SH-SY5Y (cell line): Measurements from ENCODE around the gene PDE11A.

ENCODE experiments used
- GATA2 ChIP-seq: IDR thresholded peaks from 2 replicates; pipeline ENCODE4 v1.6.1; 2011; ENCODE audit warnings: mild to moderate bottlenecking, low read depth, low read length
- GATA3 ChIP-seq: IDR thresholded peaks from 2 replicates; pipeline ENCODE4 v1.6.1; 2011; ENCODE audit warnings: low read depth, mild to moderate bottlenecking, low read length, moderate library complexity

The PDE11A gene

GRCh38 chr2:177595126-177595845 lies 477.3 kb downstream of the PDE11A start:
- TF ChIP-seq GATA3, result no peak
- TF ChIP-seq GATA2, result no peak

GRCh38 chr2:177593402-177593801 lies 479.2 kb downstream of the PDE11A start:
- TF ChIP-seq GATA2, result no peak
- TF ChIP-seq GATA3, result no peak

GRCh38 chr2:177592945-177593344 lies 479.6 kb downstream of the PDE11A start:
- TF ChIP-seq GATA3 (no peak), GATA2 (no peak)

- TF ChIP-seq GATA3, result no peak
- TF ChIP-seq GATA2, result no peak
Observed at GRCh38 chr2:177592397-177592796, 480.2 kb downstream of the PDE11A start.

GRCh38 chr2:177589186-177589585 lies 483.4 kb downstream of the PDE11A start:
- TF ChIP-seq GATA3, result no peak
- no peak for TF ChIP-seq GATA2

GRCh38 chr2:177588671-177589070 lies 483.9 kb downstream of the PDE11A start:
- no peak for TF ChIP-seq GATA3
- no peak for TF ChIP-seq GATA2

GRCh38 chr2:177587371-177587770 lies 485.2 kb downstream of the PDE11A start:
- no peak for TF ChIP-seq GATA3
- no peak for TF ChIP-seq GATA2

GRCh38 chr2:177586154-177586553 lies 486.4 kb downstream of the PDE11A start:
- TF ChIP-seq GATA2 (no peak), GATA3 (no peak)

GRCh38 chr2:177585234-177585863 lies 487.2 kb downstream of the PDE11A start:
- TF ChIP-seq GATA2 (no peak), GATA3 (no peak)

GRCh38 chr2:177584030-177584692 lies 488.4 kb downstream of the PDE11A start:
- TF ChIP-seq GATA3, result no peak
- no peak for TF ChIP-seq GATA2

- TF ChIP-seq GATA3 (no peak), GATA2 (no peak)
Observed at GRCh38 chr2:177582000-177582399, 490.6 kb downstream of the PDE11A start.

GRCh38 chr2:177579486-177580036 lies 493.0 kb downstream of the PDE11A start:
- TF ChIP-seq GATA2 (no peak), GATA3 (no peak)

GRCh38 chr2:177578454-177578853 lies 494.1 kb downstream of the PDE11A start:
- TF ChIP-seq GATA2 (no peak), GATA3 (no peak)

- TF ChIP-seq GATA2 (no peak), GATA3 (no peak)
Observed at GRCh38 chr2:177577075-177577474, 495.5 kb downstream of the PDE11A start.
